Right hindlimb (tissue), 1 donor: Measurements from ENCODE around the gene LUZP2.

ENCODE experiments used
- DNase-seq: peaks from one replicate; pipeline ENCODE4 v3.0.0-alpha.2; 2018

LUZP2 gene

GRCh38 chr11:24636291-24636629, 139.4 kb downstream of the LUZP2 start:
- no peak for DNase-seq

GRCh38 chr11:24637520-24637919, 140.7 kb downstream of the LUZP2 start:
- no peak for DNase-seq

- no peak for DNase-seq
Measured at GRCh38 chr11:24642648-24643047, 145.8 kb downstream of the LUZP2 start.

GRCh38 chr11:24645563-24645962, 148.7 kb downstream of the LUZP2 start:
- DNase-seq: no peak

GRCh38 chr11:24651873-24652272, 155.0 kb downstream of the LUZP2 start:
- no peak for DNase-seq

- no peak for DNase-seq
Measured at GRCh38 chr11:24653901-24654300, 157.0 kb downstream of the LUZP2 start.

- no peak for DNase-seq
Measured at GRCh38 chr11:24661331-24661730, 164.5 kb downstream of the LUZP2 start.

- DNase-seq: no peak
Measured at GRCh38 chr11:24664399-24664798, 167.5 kb downstream of the LUZP2 start.

GRCh38 chr11:24667353-24667968, 170.6 kb downstream of the LUZP2 start:
- no peak for DNase-seq

GRCh38 chr11:24678703-24679348, 182.0 kb downstream of the LUZP2 start:
- no peak for DNase-seq

- DNase-seq: no peak
Measured at GRCh38 chr11:24679821-24680351, 183.0 kb downstream of the LUZP2 start.

GRCh38 chr11:24683583-24683982, 186.7 kb downstream of the LUZP2 start:
- DNase-seq: no peak

- DNase-seq: no peak
Measured at GRCh38 chr11:24685821-24686220, 189.0 kb downstream of the LUZP2 start.

- no peak for DNase-seq
Measured at GRCh38 chr11:24687531-24688147, 190.8 kb downstream of the LUZP2 start.

- no peak for DNase-seq
Measured at GRCh38 chr11:24688981-24689380, 192.1 kb downstream of the LUZP2 start.

GRCh38 chr11:24697522-24698111, 200.8 kb downstream of the LUZP2 start:
- DNase-seq: no peak

GRCh38 chr11:24704716-24705115, 207.9 kb downstream of the LUZP2 start:
- DNase-seq: no peak

- DNase-seq: no peak
Measured at GRCh38 chr11:24705474-24705873, 208.6 kb downstream of the LUZP2 start.

- DNase-seq: no peak
Measured at GRCh38 chr11:24708616-24709015, 211.8 kb downstream of the LUZP2 start.

- no peak for DNase-seq
Measured at GRCh38 chr11:24709928-24710565, 213.2 kb downstream of the LUZP2 start.

GRCh38 chr11:24714601-24715000, 217.7 kb downstream of the LUZP2 start:
- DNase-seq: no peak

GRCh38 chr11:24716403-24716802, 219.6 kb downstream of the LUZP2 start:
- no peak for DNase-seq

- no peak for DNase-seq
Measured at GRCh38 chr11:24723231-24723630, 226.4 kb downstream of the LUZP2 start.
